ENCODE results near the gene DCLK1.
"Not testable (repeated sequence)": the region's sequence is repeated elsewhere in the genome, so short reads cannot be mapped to it uniquely, and the experiment has no call there.

Gene DCLK1

GRCh38 chr13:36130552-36131221 is 495 bp downstream of the DCLK1 start:
- DNase-seq (ENCODE audit: low read depth in 3 of 3): no peak

- DNase-seq (ENCODE audit: low read depth in 3 of 3): no peak
Measured at GRCh38 chr13:36130193-36130551, 1.0 kb downstream of the DCLK1 start.

GRCh38 chr13:36129539-36129938 is 1.6 kb downstream of the DCLK1 start:
- no peak for DNase-seq (ENCODE audit: low read depth in 3 of 3)

DNA sequence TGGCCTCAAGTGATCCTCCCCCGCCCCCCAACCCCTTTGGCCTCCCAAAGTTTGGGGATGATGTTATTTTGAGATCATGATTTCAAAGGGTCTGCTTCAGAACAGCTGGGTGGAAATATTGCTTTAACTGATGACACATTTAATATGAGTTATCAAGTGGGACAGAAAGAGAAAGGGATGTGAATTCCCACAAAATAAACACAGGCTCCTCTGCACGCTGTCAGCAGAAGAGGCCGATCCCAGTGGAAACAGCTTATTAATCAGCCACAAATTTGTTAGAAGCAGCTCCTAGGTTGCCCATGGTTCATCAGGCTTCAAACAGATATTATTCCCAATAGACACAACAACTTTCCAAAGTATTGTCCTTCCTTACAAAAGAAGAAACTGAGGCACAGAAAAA is 4.7 kb downstream of the DCLK1 start:
- no peak for DNase-seq (ENCODE audit: low read depth in 3 of 3)

GRCh38 chr13:36125841-36126240 is 5.3 kb downstream of the DCLK1 start:
- DNase-seq (ENCODE audit: low read depth in 3 of 3): no peak

- no peak for DNase-seq (ENCODE audit: low read depth in 3 of 3)
Measured at GRCh38 chr13:36124236-36124822, 6.9 kb downstream of the DCLK1 start.

- no peak for DNase-seq (ENCODE audit: low read depth in 3 of 3)
Measured at GRCh38 chr13:36115306-36115705, 15.9 kb downstream of the DCLK1 start.

DNA sequence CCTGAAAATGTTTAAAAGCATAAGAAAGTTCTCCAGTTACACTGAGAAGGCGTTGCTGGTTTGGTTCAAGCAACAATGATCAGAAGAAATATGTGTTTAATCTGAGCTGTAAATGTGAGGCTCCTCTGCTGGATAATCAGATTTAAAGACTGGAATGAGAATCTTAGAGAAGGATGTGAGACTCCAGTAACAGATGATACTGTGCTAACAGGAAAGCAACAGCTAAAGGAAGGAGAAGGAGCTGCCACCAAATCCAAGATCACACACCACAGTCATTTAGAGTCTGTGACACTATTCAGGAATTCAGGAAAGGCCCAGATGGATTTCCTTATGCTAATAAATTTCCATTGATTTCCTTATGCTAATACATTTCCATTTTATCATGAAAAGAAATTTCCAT is 16.9 kb downstream of the DCLK1 start:
- DNase-seq (ENCODE audit: low read depth in 3 of 3): no peak

DNA sequence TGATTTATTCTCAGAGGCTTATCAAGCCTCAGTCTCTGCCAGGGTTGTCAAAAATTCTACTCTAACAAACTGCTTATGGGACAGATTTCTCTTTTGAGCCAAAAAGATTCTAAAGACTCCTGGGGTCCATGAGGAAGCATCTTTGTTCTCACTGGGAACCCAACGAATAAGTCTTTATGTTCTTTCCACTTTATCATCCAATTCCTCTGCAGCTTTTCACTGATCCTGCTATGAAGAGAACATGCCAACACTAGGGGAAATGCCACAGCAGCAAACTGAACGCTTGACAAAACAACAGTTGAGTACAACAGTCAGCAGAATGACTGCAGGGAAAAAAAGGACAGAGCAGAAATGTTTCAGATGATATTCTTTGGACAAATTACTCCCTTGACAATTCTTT is 22.2 kb downstream of the DCLK1 start:
- DNase-seq (ENCODE audit: low read depth in 3 of 3): no peak

- no peak for DNase-seq (ENCODE audit: low read depth in 3 of 3)
Measured at GRCh38 chr13:36108342-36108741, 22.8 kb downstream of the DCLK1 start.

DNA sequence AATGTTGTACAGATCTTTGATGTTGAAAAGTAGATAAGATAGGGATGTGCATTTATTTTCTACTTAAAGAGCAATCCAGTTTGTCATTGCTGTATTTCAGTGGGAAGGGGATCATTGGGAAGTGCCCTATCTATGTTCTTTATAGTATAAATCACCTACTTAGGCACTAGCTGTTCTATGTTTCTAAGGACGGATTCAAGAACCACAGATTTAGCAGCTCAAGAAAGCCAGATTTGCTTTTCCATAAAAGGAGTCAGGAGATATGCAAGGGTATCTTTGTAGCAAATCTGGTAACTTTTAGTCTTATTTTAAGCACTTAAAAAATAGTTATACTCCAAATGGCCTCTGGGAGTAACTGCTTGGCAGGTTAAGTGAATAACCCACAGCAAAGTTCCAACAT is 23.7 kb downstream of the DCLK1 start:
- DNase-seq (ENCODE audit: low read depth in 3 of 3): no peak

GRCh38 chr13:36105726-36106125 is 25.5 kb downstream of the DCLK1 start:
- DNase-seq (ENCODE audit: low read depth in 3 of 3): no peak

GRCh38 chr13:36102721-36103120 is 28.5 kb downstream of the DCLK1 start:
- no peak for DNase-seq (ENCODE audit: low read depth in 3 of 3)

DNA sequence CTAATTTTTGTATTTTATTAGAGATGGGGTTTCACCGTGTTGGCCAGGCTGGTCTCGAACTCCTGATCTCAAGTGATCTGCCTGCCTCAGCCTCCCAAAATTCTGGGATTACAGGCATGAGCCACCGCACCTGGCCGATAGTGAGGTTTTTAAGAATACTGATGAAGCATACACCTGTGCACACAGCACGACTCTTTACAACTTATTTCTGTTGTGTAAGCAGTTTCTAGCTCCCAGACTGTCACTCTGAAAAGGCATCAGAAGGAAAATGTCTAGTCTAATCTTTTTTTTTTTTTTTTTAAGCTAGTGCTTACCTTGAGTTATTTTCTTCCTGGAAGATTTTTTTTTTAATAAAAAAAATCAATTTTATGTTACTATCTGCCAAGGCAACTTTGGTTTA is 29.3 kb downstream of the DCLK1 start:
- DNase-seq (ENCODE audit: low read depth in 3 of 3): not testable (repeated sequence)

GRCh38 chr13:36101157-36101556 is 30.0 kb downstream of the DCLK1 start:
- DNase-seq (ENCODE audit: low read depth in 3 of 3): no peak

DNA sequence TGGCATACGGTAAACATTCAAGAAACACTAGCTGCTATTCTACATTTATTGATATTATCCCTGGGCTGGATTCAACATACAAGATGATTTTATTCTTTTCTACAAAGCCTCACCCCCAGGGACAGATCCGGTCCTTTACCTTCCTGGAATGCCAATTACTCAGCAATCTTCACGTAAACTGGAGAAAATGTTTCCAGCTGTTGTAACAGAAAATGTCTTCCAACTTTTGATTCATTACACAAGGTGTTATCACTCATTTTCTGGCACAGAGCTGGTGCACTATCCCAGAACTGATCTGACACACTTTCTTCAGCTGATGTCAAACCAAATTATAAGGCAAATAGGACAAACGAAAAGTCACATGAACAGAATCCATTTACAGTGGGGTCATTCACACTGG is 33.1 kb downstream of the DCLK1 start:
- no peak for DNase-seq (ENCODE audit: low read depth in 3 of 3)

- DNase-seq (ENCODE audit: low read depth in 3 of 3): no peak
Measured at GRCh38 chr13:36096461-36097416, 34.4 kb downstream of the DCLK1 start.

GRCh38 chr13:36094478-36094877 is 36.7 kb downstream of the DCLK1 start:
- no peak for DNase-seq (ENCODE audit: low read depth in 3 of 3)

GRCh38 chr13:36090592-36090991 is 40.6 kb downstream of the DCLK1 start:
- DNase-seq (ENCODE audit: low read depth in 3 of 3): no peak

GRCh38 chr13:36089130-36089647 is 42.0 kb downstream of the DCLK1 start:
- no peak for DNase-seq (ENCODE audit: low read depth in 3 of 3)

DNA sequence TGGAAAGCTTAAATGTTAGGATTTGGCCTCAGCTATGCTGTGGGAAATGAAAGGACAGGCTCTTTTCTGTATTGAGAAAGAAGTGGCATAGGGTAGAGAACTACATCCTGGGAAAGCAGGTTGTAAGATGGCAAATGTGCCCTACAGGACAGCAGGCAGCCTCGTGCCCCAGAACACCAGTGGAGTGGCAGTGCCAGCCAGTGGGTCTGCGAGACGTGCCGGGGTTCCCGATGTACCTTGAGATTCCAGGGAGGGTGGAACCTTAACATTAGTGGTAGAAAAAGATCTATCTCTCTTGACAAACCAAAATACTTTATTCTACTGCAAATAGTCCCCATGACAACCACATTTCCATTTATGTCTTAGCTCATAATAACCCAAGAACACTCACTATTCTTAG is 42.7 kb downstream of the DCLK1 start:
- DNase-seq (ENCODE audit: low read depth in 3 of 3): no peak

GRCh38 chr13:36088001-36088400 is 43.2 kb downstream of the DCLK1 start:
- DNase-seq (ENCODE audit: low read depth in 3 of 3): no peak

DNA sequence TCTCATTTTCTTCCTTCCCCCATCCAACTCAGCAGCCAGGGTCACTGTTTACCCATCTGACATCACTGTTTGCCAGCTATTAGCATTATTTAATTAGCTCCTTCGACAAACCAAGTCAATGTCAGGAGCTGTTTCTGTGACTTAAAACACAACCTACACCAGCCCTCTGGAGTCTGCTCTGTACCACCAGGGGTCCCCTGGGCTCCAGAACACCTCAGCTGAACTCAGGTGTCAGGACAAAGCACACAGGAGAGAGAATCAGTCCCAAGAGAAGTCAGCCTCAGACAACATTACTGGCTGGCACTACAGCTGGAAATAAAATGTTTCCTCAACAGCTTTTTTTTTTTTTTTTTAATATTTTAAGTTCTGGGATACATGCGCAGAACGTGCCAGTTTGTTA is 45.1 kb downstream of the DCLK1 start:
- DNase-seq (ENCODE audit: low read depth in 3 of 3): no peak
